Vagina (tissue), 2 donors: ENCODE data around the gene ZNF407. TPM values are rescaled to one million over a fixed set of nuclear protein-coding genes. Genes with fewer than 3 reads are reported as not detected.

ENCODE experiments used
- DNase-seq, 2 donors: peaks; one replicate each; pipeline ENCODE4 v3.0.0-alpha.2; 2017; ENCODE audit errors: extremely low spot score in 2 of 2
- H3K27ac ChIP-seq: fragments of 200-600 bp; sonication (generic); one replicate; pipeline ENCODE4 v1.5.1; 2019
- H3K27me3 ChIP-seq: fragments of 200-600 bp; sonication (generic); one replicate; pipeline ENCODE4 v1.5.1; 2019
- H3K36me3 ChIP-seq, 2 donors: fragments of 200-600 bp; sonication (generic); one replicate each; pipeline ENCODE4 v1.5.1; 2017 to 2019
- H3K4me1 ChIP-seq: fragments of 200-600 bp; sonication (generic); one replicate; pipeline ENCODE4 v1.5.1; 2019
- H3K4me3 ChIP-seq, 2 donors: fragments of 200-600 bp; sonication (generic); 1 replicate in 1 of 2; 2 replicates in 1 of 2; pipeline ENCODE4 v1.5.1; 2016 to 2019
- H3K9me3 ChIP-seq: fragments of 200-600 bp; sonication (generic); one replicate; pipeline ENCODE4 v1.5.1; 2019
- POLR2A ChIP-seq, 2 donors: fragments of 450-650 bp; IDR thresholded peaks; one replicate each; pipeline ENCODE4 v1.6.1; 2017; ENCODE audit warnings: antibody characterized with exemption in 2 of 2, mild to moderate bottlenecking in 2 of 2, moderate library complexity in 2 of 2
- POLR2AphosphoS5 ChIP-seq, 2 donors: sonication (generic); formaldehyde crosslinking; IDR thresholded peaks; one replicate each; pipeline ENCODE4 v1.9.0; 2017; ENCODE audit warnings: antibody characterized with exemption in 2 of 2, mild to moderate bottlenecking in 2 of 2, low read depth in 1 of 2; ENCODE audit not compliant: insufficient read depth in 1 of 2
- intact Hi-C: fragments of 100-400 bp; cut with DNase I; formaldehyde crosslinking; loops from one replicate; pipeline ENCODE4 v1.15.1; 2023
- total RNA-seq: library from RNA; depleted of rRNA; stranded (reverse); fragments of >200 nt; gene quantifications from one replicate; pipeline ENCODE4 v1.2.3, GENCODE V29; 2016
- TF ChIP-seq, protein P1 (sequence below), 3 experiments: fragments of 450-650 bp in 2 of 3; fragments of 200-600 bp in 1 of 3; sonication (generic) in 1 of 3; IDR thresholded peaks; one replicate each; pipeline ENCODE4 v1.5.1; 2017 to 2019; ENCODE audit warnings: antibody characterized with exemption in 3 of 3, mild to moderate bottlenecking in 2 of 3, moderate library complexity in 2 of 3

The ZNF407 gene
- total RNA-seq, 1 donor from 2014 or later, result 15.5 TPM

DNA sequence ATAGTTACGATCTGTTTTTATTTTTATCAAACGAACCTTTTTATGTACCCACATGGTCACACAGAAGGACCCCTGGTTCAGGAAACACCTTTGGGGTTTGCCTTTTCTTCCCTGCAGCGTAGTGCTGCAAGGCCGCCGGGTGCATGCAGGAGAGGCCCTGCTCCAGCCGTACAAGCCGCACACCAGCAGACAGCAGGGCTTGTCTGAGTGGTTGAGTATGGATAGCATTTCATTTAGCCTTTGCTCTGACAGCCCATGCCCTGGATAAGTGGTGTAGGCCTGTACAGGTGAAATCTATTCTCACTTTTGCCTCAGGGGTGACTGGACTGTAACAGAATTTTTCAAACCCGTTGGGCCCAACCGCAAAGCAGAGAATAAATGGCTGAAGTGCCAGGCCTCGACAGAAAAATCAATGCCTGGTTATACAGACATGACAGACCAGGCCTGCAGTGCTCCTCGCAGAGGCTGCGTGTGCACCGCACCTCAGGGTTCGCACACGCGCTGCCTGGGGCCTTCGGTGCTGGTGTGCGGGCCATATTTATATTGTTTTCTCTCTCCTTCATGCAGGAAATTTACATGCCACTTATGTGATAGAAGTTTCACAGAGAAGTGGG, 279.1 kb downstream of the ZNF407 start:
- TF ChIP-seq POLR2A (IDR thresholded peaks at IDR 0.05) (no peak), POLR2AphosphoS5 (IDR thresholded peaks at IDR 0.05; ENCODE audit: insufficient read depth in 1 of 2, low read depth in 1 of 2) (no peak)
- TF ChIP-seq, protein P1, sequence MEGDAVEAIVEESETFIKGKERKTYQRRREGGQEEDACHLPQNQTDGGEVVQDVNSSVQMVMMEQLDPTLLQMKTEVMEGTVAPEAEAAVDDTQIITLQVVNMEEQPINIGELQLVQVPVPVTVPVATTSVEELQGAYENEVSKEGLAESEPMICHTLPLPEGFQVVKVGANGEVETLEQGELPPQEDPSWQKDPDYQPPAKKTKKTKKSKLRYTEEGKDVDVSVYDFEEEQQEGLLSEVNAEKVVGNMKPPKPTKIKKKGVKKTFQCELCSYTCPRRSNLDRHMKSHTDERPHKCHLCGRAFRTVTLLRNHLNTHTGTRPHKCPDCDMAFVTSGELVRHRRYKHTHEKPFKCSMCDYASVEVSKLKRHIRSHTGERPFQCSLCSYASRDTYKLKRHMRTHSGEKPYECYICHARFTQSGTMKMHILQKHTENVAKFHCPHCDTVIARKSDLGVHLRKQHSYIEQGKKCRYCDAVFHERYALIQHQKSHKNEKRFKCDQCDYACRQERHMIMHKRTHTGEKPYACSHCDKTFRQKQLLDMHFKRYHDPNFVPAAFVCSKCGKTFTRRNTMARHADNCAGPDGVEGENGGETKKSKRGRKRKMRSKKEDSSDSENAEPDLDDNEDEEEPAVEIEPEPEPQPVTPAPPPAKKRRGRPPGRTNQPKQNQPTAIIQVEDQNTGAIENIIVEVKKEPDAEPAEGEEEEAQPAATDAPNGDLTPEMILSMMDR (IDR thresholded peaks at IDR 0.05), result no peak
- Histone ChIP-seq H3K4me1 (no peaks in the 10 kb centered on the region), H3K27me3 (no peaks in the 10 kb centered on the region), H3K27ac (no peak overlapping the region), H3K4me3 (no peak overlapping the region), H3K36me3 (peaks cover 0 to under 1% of the 10 kb centered on the region in 2 donors), H3K9me3 (no peaks in the 10 kb centered on the region)
- intact Hi-C loops, result no loop called here
- DNase-seq, result no peak

DNA sequence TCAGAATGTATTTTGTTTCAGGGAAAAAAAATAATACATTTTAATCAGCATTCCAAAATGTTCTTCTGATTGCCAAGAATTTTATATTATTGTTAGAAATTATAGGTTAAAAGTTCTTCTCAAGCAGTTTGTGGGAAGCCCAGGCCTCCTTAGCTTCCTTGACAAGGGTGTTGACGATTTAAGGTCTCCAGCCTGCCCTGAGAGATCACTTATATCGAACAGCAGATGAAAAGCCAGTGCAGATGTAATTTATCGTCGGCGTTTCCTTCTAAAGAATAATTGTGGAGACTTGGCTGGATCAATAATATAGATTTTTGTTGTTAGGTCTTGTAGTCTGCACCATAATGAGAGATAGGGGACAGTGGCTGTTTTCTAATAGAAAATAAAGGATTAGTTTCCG, 280.6 kb downstream of the ZNF407 start:
- TF ChIP-seq POLR2A (IDR thresholded peaks at IDR 0.05), result no peak
- no peak for TF ChIP-seq POLR2AphosphoS5 (IDR thresholded peaks at IDR 0.05; ENCODE audit: insufficient read depth in 1 of 2, low read depth in 1 of 2)
- TF ChIP-seq, protein P1 (IDR thresholded peaks at IDR 0.05), result no peak
- Histone ChIP-seq H3K36me3 (peaks cover 0 to 13% of the 10 kb centered on the region in 2 donors), H3K4me3 (no peak overlapping the region), H3K4me1 (no peaks in the 10 kb centered on the region), H3K27ac (no peak overlapping the region), H3K27me3 (no peaks in the 10 kb centered on the region), H3K9me3 (no peaks in the 10 kb centered on the region)
- intact Hi-C loops, result no loop called here
- DNase-seq, result no peak

DNA sequence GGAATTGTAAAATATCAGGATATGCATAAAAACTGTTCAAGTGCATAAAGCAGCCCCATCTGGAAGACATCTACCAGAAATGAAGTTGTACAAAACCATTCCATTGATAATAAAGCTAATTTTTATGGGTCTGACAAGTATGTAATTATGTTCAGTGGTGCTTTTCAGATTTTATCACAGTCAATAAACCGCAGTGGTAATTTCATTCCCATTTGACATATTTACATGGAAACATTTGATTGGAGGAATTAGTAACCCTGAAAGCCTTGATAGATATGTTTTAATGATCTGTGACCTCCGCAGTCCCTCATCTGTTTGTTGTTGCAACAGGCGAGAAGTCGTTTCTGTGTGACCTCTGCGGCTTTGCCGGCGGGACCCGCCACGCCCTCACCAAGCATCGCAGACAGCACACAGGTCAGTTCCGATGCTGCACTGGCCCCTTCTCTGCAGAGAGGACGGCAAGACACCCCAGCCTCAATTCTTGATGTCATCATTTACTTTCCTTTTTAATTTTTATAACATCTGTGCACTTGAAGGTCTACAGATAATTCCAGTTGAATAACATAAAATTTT, 283.1 kb downstream of the ZNF407 start:
- no peaks in the 10 kb centered on the region for H3K27me3 ChIP-seq
- intact Hi-C loops, result no loop called here
- TF ChIP-seq POLR2A (IDR thresholded peaks at IDR 0.05), result no peak
- no peak for TF ChIP-seq POLR2AphosphoS5 (IDR thresholded peaks at IDR 0.05; ENCODE audit: insufficient read depth in 1 of 2, low read depth in 1 of 2)
- TF ChIP-seq, protein P1 (IDR thresholded peaks at IDR 0.05), result no peak
- H3K4me3 ChIP-seq, result no peak overlapping the region
- DNase-seq, result no peak
- H3K27ac ChIP-seq, result no peak overlapping the region
- no peaks in the 10 kb centered on the region for H3K4me1 ChIP-seq
- no peaks in the 10 kb centered on the region for H3K9me3 ChIP-seq
- H3K36me3 ChIP-seq, result peaks cover 0 to 15% of the 10 kb centered on the region in 2 donors

DNA sequence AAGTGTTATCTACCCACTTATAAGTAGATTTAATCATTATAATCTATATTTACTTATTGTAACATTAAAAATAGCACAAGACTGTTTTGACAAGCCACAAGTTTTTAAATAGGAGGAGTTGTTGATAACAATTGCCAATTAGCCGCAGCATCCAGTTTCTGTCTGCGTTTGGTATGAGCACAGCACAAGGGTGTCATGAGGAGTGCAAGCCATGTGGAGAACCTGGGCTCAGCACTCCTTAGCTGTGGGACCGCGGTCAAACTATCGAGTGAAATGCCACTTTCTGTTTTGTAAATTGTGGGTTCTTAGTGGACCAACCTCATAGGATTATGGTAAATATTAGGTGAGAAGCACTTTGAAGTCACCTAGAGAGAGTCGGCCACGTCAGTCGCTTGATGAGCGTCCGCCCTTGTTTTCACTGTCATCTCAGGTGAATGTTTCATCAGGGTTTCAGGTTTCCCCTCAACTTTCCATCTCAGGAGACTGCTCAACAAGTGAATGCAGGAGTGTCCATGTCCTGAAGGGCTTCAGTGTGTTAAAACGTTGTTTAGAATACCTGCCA, 294.5 kb downstream of the ZNF407 start:
- intact Hi-C loops, result no loop called here
- Histone ChIP-seq H3K4me3 (no peak overlapping the region), H3K4me1 (no peaks in the 10 kb centered on the region), H3K27ac (no peak overlapping the region), H3K9me3 (no peaks in the 10 kb centered on the region), H3K36me3 (no peaks in the 10 kb centered on the region), H3K27me3 (no peaks in the 10 kb centered on the region)
- TF ChIP-seq, protein P1 (IDR thresholded peaks at IDR 0.05), result no peak
- no peak for TF ChIP-seq POLR2AphosphoS5 (IDR thresholded peaks at IDR 0.05; ENCODE audit: insufficient read depth in 1 of 2, low read depth in 1 of 2)
- no peak for TF ChIP-seq POLR2A (IDR thresholded peaks at IDR 0.05)
- DNase-seq, result no peak

DNA sequence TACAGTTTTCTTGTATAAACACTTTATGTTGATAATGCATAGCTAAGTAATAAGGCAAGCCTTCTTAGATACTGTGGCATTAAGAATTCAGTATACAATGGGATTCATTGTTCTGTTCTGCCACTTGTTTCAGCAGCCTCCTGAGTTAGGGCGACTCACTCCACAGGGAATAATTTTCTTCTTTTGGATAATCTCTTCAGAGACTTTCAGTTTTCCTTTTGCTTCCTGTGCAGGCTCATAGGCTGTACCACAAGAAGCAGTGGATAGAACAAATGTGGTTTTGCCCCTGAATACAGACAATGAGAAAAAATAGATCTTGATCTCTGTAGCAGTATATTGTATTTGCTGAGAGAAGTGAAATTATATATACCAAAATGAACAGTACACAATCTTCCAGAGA, 298.0 kb downstream of the ZNF407 start:
- Histone ChIP-seq H3K27ac (no peak overlapping the region), H3K4me3 (no peak overlapping the region), H3K36me3 (no peaks in the 10 kb centered on the region), H3K27me3 (no peaks in the 10 kb centered on the region), H3K9me3 (no peaks in the 10 kb centered on the region), H3K4me1 (no peaks in the 10 kb centered on the region)
- TF ChIP-seq, protein P1 (IDR thresholded peaks at IDR 0.05), result no peak
- no peak for TF ChIP-seq POLR2AphosphoS5 (IDR thresholded peaks at IDR 0.05; ENCODE audit: insufficient read depth in 1 of 2, low read depth in 1 of 2)
- no peak for TF ChIP-seq POLR2A (IDR thresholded peaks at IDR 0.05)
- intact Hi-C loops, result no loop called here
- no peak for DNase-seq
